GM19467 (cell line): ENCODE data around the gene DUSP3.
A peak's percentile ranks its signal among the peaks of the same experiment; 100 is the strongest.

Source experiments
- ATAC-seq: cut with Tn5 transposase; IDR thresholded peaks from one replicate; pipeline ENCODE4 v1.9.1; 2021; ENCODE audit warnings: mild to moderate bottlenecking, moderate library complexity; ENCODE audit not compliant: unreplicated experiment

Gene DUSP3

DNA sequence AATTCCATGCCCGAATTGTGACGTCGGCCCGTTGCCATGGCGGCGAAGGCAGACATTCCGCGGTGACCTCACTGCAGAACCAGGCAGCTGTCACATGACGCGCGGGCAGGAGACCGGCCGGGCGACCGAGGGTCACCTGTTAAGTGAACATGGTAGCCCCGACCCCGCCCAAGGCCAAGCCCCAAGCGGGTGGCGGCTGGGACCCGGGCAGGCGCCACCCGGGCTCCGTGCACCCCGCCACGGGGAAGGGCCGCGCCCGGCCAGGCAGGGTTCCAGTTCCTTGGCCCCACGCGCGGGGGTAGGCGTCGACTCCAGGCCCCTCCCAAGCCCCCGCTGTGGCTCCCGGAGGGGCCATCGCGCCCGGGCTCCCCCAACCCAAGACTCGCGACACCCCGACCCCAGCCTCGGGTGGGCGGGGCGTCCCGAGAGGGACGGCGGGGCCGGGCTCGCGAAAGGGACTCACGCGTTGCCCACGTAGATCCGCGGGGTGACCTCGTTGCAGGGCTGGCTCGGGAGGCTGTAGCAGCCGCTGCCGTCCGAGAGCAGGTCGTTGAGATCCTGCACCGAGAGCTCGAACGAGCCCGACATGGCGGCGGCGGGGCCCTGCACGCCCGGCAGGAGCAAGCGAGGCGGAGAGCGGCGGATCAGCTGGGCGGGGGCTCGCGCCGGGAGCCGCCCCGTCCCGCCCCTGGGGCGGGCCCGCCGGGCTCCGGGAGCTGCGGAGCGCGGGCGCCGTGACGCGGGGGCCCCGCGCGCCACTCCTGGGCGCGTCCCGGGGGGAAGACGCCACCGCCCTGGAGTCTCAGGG is at the start of gene DUSP3:
Gene DUSP3, minus strand, starts transcription at position 641 of the 808 bp plus-strand sequence. Its CDS starts 53 bp downstream, at position 588.
- peak; percentile 63 for ATAC-seq

DNA sequence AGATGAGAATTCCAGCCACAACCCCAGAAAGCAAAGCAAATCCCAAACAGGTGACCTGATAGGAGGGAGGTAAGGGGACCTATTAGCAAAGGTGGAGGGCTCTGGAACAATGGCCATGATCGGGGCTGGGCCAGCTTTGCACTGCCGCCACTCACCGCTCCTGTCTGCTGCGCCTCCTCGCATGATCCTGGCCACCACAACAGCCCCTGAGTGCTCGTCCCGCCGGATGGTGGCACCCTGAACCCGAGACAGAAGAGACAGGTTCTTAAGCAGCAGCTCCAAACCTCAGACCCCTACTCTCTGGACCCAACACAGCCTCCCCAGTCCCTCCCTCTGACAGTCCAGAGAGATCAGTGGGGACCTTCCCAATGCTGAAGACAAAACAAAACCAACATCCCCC is 48.8 kb upstream of the DUSP3 start:
- no peak for ATAC-seq

DNA sequence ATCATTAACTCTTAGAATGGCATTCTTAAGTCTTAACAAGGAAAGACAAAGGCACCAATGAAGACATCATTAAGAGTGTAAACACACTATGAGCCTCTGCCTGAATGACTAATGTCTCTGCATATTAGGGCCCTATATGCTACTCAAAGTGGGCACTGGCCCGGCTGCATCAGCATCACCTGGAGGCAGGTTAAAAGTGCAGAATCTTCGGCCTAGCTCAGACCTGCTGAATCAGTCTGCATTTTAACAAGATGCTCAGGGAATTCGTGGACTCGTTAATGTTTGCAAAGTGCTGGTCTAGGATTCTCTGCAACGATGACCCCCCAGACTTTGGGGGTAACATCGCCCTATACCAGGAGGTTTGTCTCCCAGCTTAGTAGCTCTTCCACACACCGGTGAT is 47.4 kb upstream of the DUSP3 start:
- no peak for ATAC-seq

- no peak for ATAC-seq
Observed at GRCh38 chr17:43825567-43825966, 46.8 kb upstream of the DUSP3 start.

DNA sequence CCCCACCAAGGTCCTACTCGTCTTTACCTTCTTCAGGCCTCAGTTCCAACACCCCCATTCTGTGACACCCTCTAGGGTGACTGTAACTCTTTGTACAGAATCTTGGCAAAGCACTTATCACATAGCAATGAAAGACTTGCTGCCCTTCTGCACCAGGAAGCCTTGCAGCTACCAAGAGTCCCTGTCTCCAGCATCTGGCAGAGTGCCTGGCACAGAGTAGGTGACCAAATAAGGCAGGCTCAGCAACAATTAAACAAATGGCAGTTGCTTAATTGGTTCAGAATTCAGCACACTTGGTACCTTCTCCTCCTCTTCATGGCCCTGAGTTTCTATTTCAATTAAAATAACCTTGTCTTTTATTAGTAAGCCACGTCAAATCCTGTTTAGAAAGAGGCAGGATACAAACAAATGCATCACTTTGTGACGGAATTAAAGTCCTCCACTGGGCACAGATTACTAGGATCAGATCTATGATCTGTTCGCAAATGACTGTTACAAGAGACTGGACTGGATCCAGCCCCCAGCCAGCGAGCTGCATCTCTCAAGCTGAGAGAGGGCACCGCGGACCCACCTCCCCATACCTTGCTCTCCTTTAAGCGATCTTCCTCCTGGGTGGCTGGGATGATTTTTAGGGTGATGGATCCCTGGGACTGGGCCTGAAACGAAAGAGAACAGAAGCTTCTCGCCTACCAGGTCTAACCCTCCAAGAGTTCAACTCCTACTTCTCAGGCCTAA is 44.7 kb upstream of the DUSP3 start:
- ATAC-seq, result no peak

DNA sequence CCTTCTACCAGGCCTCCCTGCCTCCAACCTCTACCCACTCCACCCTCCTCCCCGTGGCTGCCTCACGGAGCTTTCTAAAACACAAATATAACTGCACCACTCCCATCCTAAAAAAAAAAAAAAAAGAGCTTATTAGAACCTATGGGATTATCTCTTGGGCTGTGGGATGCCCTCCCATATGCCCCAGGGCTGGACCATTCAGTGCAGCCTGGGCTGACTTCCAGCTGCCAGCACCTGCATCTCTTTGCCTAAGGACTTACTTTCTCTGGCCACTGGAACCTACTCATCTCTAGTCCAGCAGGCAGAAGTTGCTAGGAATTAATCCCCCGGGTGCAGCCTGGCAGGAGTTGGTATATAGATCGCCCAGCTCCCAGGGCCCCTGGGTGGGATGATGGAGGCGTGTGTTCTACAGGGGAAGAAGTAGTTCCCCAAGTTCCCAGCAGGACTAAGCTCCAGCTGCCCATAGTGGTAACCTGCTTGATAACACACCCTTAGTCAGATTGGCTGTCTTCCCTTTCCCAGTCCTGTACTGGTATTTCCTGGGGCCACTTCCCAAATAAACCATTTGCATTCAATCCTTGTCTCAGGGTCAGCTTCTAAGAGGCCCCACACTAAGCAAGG is 43.9 kb upstream of the DUSP3 start:
- no peak for ATAC-seq

DNA sequence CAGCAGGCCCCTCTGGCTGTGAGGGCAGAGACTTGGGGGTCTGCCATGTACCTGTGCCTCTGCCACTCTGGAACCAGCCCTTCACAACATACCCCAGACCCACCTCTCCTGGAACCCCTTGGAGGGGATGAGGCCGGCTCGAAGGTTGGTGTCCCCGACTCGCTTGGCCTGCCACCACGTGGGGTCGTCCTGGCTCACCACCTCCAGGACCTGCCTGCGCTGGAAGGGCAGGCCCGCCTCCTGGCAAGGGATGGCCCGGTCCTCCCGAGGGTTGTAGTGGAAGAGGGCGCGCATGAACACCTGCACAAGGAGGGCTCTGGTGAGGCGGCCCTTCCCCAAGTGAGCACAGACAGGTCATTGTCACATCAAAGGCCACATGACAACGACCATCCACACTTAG is 42.0 kb upstream of the DUSP3 start:
- no peak for ATAC-seq

- ATAC-seq, result no peak
Observed at GRCh38 chr17:43818966-43819365, 40.2 kb upstream of the DUSP3 start.

GRCh38 chr17:43817826-43818225 is 39.0 kb upstream of the DUSP3 start:
- no peak for ATAC-seq

DNA sequence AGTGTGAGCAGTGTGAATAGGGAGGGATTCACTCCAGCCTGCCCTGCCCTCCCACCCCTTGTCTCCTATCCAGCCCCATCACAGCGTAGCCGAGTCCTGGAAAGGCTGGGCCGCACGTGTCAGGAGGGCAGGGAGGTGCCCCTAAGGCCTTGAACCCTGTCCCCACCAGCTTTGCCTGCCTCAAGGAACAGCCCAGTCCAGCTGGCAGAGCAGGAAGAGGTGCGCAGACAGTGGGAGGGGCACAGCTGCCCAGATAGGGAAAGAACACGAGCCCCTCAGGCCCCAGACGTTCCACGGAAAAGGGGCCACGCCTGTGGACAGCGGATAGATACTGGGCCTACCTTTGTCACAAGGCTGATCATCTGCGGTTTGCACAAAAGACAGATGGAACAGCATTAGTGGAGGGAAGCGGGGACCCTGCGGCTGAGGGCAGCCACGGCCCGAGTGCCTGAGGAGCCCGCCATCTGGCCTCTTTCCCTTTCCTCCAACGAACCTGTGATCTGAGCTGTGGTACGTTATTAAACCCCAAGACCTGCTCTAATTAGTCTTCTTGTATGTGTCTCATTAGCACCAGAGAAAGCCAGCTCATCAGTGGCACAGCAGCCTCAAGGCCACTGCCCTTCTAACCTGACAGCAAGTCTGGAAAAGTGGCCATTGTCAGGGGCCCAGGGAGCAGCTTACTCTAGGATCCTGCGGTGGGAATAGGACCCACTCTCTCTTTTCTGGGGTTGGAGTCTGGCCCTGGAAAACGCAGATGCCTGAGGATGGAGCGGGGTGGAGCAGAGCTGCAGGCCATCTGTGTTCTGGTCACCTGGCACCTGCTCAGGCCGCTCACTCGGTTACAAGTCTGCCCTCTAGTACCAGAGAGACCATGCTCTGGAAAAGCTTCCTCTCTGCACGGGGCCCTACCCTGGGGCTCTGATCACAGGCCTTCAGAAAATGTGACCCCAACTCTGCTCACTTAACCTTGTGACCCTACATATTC is 37.9 kb upstream of the DUSP3 start:
- ATAC-seq, result no peak

DNA sequence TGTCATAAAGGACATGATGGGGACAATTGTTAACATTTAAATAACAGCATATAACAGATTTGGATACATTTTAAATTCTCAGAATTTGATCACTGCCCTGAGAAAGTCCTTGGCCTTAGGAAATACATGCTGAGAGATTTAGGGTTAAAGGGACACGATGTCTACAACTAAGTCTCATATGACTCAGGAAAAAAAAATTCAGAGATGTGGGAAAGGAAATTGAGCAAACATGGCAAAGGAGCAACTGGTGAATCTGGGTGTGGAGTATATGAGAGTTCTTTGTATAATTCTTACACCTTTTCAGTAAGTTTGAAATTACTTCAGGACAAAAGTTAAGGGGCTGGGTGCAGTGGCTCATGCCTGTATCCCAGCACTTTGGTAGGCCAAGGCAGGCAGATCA is 35.9 kb upstream of the DUSP3 start:
- no peak for ATAC-seq

DNA sequence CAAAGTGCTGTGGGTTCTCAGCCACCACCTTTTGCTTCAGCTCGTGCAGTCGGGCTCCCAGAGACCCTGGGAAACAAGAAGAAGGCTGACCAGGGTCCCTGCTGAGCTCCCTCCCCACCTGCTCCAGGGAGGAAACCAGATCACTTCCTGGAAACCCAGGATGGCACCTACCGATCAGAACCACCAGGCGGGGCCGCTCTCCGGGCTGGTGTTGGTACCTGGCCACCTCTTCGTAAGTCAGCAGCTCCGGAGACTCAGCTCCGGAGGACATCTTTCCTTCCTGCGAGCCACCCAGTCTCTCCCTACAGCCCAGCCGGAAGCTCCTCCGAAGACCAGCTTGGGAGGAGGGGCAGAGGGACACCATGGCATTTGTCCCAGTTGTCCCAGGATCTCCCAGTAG is 35.2 kb upstream of the DUSP3 start:
- ATAC-seq, result no peak

GRCh38 chr17:43813386-43813785 is 34.6 kb upstream of the DUSP3 start:
- ATAC-seq, result no peak

GRCh38 chr17:43812396-43813265 is 33.9 kb upstream of the DUSP3 start:
- ATAC-seq, result no peak

- no peak for ATAC-seq
Observed at GRCh38 chr17:43810823-43811222, 32.0 kb upstream of the DUSP3 start.

DNA sequence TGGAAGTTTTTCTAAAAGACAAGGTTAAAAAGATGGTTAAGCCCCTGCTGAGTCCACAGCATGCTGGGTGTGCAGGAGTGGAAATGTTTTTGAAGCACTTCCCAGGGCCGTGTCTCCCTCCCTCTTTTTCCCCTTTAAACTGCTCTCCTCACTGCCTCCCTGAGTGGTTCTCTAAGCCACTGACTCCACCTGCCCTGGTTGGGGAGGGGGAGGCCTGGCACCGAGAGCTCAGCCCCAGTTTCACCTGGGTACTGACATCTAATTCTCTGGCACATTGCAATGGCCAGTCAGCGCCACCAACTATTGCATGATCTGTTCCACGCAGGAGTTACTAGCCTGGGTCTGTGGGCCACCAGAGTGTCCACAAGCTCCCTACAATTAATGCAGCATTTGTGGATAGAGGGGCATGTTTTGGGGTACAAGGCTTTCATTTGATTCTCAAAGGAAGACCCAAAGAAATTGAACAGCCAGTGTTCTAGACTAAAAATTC is 31.5 kb upstream of the DUSP3 start:
- ATAC-seq, result no peak

DNA sequence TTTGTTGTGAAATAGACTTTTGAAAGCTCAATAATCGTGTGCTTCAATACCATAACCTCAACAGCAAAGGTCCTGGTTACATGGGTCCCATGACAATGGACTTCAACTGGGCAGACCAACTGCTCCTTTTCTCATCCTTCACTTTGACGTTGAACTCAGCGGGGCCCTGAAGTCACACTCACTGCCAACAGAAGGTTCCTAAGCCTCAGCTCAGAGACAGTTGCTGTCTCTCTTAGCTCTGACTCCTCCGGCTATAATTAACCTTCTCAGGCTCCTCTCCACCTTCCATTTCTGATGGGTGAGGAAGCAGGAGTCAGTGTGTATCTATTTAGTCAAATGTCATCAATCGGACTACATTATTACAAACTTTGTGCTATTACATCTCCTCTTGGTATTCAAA is 30.3 kb upstream of the DUSP3 start:
- ATAC-seq, result no peak

DNA sequence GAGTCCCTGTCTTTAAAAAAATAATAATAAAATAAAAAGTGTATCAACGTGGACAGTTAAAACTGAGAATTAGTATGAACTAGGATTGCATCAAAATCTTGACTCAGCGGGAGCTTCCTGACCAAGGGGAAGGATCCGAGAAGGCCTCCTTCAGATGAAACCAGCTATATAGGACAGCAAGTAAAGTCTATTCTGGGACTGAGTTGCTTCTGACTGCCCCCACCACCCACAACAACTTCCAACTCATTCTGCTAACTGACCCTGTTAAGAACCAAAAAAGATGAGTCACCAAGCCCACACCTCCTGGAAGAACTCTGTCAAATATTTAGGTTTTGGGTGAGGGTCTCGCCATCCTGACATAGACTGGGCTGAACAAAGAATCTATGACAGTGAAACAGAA is 29.3 kb upstream of the DUSP3 start:
- no peak for ATAC-seq

DNA sequence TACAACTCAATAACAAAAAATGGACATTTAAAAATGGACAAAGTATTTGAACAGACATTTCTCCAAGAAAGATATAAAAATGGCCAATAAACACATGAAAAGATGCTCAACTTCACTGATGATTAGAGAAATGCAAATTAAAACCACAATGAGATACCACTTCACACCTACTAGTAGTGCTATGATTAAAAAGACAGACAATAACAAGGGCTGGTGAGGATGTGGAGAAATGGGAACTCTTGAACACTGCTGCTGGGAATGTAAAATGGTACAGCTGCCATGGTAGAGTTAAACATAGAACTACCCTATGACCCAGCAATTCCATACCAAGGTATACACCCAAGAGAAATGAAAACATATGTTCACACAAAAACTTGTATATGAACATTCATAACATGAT is 26.3 kb upstream of the DUSP3 start:
- ATAC-seq, result no peak

- no peak for ATAC-seq
Observed at GRCh38 chr17:43803758-43804157, 25.0 kb upstream of the DUSP3 start.
